HEK293 (cell line): ENCODE measurements around the gene AADACL2.

Experiments
- GLIS2 ChIP-seq: fragments of 450-650 bp; formaldehyde crosslinking; IDR thresholded peaks from 2 replicates; pipeline ENCODE4 v1.5.1; 2016; ENCODE audit warnings: missing biosample characterization, missing genetic modification characterization
- ZBTB8A ChIP-seq: fragments of 450-650 bp; formaldehyde crosslinking; IDR thresholded peaks from 2 replicates; pipeline ENCODE4 v1.5.1; 2016; ENCODE audit warnings: missing biosample characterization, missing genetic modification characterization
- ZNF146 ChIP-seq: fragments of 450-650 bp; formaldehyde crosslinking; IDR thresholded peaks from 2 replicates; pipeline ENCODE4 v1.5.1; 2016; ENCODE audit warnings: missing biosample characterization, missing genetic modification characterization
- ZNF157 ChIP-seq: fragments of 450-650 bp; formaldehyde crosslinking; IDR thresholded peaks from 2 replicates; pipeline ENCODE4 v1.5.1; 2016; ENCODE audit warnings: missing biosample characterization, missing genetic modification characterization
- ZNF239 ChIP-seq: fragments of 450-650 bp; formaldehyde crosslinking; IDR thresholded peaks from 2 replicates; pipeline ENCODE4 v1.5.1; 2016; ENCODE audit warnings: missing biosample characterization, missing genetic modification characterization
- ZNF433 ChIP-seq: fragments of 450-650 bp; formaldehyde crosslinking; IDR thresholded peaks from 2 replicates; pipeline ENCODE4 v1.5.1; 2016; ENCODE audit warnings: missing biosample characterization, missing genetic modification characterization, low read depth

Gene AADACL2

GRCh38 chr3:151806838-151807237 is 73.1 kb downstream of the AADACL2 start (continued):
- TF ChIP-seq GLIS2 = no peak
- no peak for TF ChIP-seq ZNF157 (tag by site-specific recombination)
- TF ChIP-seq ZNF433 (tag by site-specific recombination) = no peak
- TF ChIP-seq ZBTB8A = no peak
- no peak for TF ChIP-seq ZNF146
- TF ChIP-seq ZNF239 (tag by site-specific recombination) = no peak
